ENCODE results near the gene ADPRH.

GRCh38 chr3:119619094-119619493, 39.8 kb downstream of the ADPRH start:
- TF ChIP-seq POLR2A (IDR thresholded peaks at IDR 0.05; ENCODE audit: low read length) = no peak
- no peak for TF ChIP-seq GATA1 (IDR thresholded peaks at IDR 0.05; ENCODE audit: low read depth, low read length)
